NCI-H1930 (cell line): ENCODE data around the gene FTL.

Experiments
- DNase-seq, 2 experiments: peaks; one replicate each; lab custom pipeline; 2025; lab: John Stamatoyannopoulos, UW

FTL gene

DNA sequence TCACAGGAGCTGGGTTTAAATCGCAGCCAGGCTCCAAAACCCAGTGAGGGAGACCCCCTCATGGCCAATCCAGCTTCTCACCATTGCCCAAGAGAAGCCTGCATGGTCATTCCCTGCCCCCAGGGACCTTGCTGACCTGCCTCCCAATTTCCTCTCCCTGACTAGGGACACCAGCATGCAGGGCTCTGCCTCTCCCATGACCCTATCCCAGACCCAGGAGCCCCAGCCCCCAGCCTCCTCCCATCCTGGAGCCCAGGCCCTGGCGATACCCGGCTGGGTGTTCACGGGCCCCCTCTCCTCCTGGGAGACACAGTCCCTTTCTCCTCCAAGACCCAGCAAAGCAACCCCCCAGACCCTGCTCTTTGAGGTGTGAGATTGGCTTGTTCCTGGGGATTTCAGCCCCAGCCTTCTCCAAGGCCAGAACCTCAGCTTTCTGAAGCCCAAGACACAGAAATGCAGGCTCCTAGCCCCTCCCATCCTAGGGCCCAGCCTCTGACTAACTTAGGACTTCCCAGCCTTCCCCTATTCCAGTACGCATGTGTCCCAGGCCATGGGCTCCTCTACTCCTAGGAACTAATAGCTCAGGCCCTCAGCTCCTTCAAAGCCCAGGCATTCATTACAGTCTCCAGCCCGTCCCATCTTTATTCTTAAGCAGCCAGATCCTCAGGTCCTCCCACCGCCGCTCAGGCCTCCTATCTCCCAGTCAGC lies 26.9 kb downstream of the FTL start:
- no peak for DNase-seq

DNA sequence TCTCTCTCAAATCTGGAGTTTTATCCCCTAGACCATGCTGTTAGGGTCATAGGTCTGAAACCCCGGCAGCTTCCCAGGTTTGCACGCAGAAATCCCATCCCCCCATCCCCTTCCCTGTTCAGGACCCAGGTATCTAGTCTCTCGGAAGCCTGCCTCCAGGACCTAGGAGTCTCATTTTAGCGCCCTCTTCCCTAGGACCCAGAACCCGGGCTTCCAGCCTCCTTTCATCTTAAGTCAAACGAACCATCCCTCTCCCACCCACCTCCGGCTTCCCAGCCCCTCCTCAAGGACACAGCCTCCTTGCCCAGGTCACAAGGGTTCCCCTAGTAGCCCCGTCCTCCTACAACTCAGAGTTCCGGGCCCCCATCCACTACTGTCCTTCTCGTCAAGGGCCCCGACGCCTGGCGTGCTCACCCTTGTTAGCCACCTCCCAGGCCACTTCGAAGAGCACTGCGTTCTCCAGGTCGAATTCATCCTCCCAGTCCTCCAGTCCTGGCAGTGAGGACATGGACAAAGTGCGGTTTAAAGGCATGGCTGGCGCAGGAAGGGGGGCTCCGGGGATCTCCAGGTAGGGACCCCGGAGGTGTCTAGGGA lies 27.6 kb downstream of the FTL start:
- DNase-seq: no peak

DNA sequence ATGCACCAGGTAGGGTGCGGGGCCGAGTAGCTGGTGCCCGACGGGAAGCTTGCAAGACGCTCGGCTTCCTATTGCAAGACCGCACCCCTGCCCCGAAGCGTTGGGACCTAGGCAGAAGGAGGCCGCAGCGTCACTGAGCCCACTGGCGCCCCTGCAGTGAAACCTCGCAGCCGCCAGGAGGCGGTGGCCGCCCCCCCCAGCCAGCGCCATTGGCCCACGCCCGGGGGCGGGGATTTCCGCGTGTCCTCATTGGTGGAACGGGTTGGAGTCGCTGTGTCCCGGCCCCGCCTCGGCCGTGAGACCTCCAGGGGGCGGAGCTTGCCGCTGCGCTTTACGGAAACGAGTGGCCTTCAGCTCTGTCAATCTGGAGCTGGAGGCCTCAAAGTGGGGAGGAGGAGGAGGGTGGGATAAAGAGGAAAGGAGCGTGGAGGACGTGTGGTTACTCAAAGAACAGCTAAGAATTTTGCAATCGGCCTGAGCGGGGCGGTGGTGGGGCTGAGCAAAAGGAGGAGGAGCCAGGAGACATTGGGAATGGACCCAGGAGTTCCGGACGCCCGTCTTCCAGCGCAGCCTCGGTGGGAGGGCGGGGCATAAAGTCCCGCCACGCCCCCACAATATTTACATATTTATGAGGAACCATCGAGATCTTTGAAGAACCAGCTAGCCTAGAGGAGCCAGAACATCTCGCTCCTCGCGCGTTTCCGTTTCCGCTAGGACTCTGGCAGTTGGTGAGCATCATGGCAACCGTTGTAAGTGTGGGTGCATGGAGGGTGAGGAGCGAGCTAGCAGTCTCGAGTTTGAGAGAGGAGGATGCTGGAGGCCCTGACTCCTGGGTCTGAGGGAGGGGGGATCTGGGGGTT lies 28.3 kb downstream of the FTL start, which contains the start of the genes GYS1 and RUVBL2:
Gene GYS1 (minus strand): TSS at position 135 of the 860 bp plus-strand sequence. CDS start 197 bp downstream, outside the sequence.
Gene RUVBL2 (plus strand): TSS at position 713 of the 860 bp plus-strand sequence. CDS start 25 bp downstream, at position 738.
- DNase-seq: peak; percentile 100

DNA sequence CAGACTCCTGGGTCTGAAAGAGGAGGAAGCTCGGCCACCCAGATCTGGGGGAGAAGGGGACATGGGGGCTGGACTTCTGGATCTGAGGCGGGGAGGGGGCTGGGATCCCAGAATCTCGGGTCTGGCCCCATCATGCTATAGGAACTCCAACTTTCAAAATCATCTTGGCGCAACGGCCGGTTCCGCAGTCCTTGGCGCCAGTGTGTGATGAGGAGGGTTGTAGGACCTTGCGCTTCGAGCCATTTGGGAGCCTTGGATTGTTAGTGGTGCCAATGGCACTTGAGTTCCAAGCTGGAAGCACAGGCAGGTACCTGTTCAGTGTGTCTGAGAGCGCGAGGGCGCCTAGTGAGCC lies 28.9 kb downstream of the FTL start:
- no peak for DNase-seq

DNA sequence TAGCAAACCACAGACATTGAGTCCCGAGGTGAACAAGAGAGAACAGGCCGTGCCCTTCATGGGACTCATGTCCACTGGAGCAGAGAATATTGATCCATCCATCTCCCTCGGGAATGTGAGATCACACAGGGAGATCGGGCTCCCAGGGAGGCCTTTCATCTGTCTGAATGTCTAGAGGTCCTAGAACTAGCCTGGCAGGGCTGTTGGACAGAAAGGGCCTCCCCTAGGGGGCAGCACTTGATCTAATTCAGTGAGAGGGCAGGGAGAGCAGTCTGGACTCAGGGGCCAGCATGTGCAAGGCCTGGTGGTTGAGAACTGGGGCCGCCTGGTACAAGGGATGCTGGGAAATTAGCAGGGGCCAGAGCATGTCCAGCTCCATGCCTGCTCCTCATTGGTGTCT lies 32.9 kb downstream of the FTL start:
- DNase-seq: peak; percentile 40 to 63

DNA sequence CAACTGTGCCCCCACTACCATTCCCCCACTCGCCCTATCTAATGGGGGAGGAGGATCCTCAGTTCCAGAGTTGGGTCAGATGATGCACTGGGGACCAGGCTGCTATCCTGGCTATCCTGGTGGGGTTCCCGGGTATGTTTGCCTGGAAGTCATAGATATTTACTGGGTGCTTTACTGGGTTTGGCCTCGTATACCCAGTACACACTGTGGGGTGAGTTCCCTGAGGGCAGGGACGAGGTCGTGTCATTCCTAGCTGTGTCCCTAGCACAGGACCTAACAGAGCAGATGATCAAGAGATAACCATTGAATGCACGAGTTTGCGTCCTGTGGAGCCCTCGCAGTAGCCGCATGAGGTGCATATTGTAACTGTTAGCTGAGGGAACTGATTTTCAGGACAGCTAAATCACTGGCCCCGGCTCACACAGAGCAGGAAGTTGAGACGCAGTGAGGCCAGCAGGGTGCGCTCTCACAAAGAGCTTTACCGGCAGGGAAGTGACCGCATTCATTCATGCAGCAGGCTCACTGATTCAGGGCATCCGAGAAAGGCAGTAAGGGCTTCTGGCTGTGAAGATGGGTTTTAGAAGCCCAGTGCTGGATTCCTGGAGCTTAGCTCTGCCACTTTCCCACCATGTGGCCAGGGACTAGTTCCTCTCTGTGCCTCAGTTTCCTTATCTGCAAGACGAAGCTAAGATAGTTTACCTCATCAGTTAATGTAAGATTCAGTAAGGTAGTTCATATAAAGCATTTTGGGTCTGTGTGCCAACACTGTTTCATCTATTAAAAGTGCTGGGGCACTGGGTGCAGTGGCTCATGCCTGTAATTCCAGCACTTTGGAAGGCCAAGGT lies 34.6 kb downstream of the FTL start:
- DNase-seq: no peak

DNA sequence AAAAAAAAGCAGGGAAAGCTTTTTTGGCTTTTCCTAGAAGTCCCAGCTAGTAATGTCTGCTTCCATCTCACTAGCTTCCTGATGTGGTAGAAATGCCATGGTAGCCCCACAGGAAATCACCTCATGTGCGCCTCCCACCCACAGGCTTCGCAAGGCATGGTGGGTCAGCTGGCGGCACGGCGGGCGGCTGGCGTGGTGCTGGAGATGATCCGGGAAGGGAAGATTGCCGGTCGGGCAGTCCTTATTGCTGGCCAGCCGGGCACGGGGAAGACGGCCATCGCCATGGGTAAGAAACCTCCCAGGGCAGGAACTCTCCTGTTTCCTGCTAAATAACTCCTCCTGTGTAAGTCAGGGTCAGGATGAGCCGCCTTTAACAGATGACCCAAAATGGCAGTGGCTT lies 39.0 kb downstream of the FTL start:
- no peak for DNase-seq

DNA sequence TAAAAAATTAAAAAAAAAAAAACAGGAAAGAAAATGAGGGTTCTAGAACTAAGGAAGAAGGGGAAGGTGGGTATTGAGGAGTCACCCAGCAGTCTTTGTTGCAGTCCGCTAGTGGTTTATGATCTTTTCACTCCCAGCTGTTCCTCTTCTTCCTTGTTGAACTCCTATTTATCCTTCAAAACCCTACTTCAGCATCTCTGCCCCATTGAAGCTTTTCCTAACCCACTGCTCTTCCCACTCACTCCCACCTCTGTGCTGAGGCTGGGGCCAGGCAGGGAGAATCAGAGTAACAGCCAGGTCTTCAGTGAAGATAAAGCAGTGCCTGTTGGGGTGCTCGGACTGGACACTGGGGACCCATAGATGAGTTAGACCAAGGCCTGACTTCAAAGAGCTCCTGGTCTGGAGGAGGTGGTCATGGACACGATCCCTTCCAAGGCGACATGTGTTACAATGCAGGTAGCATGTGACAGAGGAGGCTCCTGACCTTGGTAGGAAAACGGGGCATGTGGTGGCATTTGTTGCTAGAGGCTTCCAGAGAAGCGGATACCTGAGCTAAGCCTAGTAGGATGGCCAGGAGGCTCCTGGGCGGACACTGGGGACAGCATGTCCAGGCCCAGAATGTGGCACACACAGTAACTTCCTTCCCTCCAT lies 40.0 kb downstream of the FTL start:
- DNase-seq: no peak

DNA sequence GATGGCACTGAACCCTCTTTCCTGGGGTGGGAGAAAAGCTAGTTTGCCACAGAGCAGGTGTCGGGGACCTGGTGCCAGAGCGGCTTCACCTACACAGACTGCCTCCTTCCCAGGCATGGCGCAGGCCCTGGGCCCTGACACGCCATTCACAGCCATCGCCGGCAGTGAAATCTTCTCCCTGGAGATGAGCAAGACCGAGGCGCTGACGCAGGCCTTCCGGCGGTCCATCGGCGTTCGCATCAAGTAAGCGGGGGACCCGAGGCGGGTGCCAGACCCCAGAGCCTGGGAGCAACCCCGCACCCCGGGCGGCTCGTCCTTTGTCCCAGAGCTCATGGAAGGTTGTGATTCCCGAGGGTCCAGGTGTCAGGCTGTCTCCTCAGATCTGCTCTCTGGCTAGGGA lies 41.8 kb downstream of the FTL start:
- DNase-seq: no peak

DNA sequence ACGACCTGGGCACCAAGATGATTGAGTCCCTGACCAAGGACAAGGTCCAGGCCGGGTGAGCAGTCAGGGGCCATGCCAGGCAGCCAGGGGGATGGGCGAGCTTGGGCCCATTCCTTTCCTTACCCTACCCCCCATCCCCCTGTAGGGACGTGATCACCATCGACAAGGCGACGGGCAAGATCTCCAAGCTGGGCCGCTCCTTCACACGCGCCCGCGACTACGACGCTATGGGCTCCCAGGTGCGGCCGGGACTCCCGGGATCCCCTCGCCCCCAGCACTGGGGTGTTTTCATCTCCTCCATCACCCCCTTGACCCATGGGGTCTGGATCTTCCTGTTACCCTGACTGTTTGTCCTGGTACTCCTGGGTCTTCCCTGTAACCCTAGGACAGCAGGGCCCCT lies 44.7 kb downstream of the FTL start:
- no peak for DNase-seq

DNA sequence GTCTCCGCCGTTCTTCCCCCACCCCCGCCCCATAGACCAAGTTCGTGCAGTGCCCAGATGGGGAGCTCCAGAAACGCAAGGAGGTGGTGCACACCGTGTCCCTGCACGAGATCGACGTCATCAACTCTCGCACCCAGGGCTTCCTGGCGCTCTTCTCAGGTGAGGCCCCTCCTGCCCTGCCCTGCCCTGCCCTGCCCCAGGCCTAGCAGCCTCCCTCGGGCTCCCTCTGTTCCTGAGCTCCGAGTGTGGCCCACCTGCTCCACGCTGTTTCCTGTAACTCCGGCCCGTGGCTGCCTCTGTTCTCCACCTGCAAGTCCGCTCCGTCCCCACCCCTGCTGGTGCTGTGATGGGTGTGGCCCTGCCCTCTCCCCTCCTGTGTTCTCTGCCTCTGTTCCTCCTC lies 45.3 kb downstream of the FTL start:
- no peak for DNase-seq

DNA sequence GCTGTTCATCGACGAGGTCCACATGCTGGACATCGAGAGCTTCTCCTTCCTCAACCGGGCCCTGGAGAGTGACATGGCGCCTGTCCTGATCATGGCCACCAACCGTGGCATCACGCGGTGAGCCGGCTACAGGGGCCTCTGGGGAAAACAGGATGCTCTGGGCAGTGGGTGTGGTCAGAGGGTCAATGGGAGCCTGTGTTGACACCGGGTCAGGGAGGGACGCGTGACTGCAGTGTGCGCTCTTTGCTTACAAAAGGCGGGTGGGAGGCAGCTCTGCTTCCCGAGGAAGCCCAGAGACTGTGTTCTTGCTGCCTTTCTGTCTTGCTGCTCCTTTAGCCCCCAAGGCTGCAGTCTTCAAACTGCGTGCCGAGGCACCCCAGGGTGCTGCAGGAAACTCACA lies 46.1 kb downstream of the FTL start:
- DNase-seq: no peak

DNA sequence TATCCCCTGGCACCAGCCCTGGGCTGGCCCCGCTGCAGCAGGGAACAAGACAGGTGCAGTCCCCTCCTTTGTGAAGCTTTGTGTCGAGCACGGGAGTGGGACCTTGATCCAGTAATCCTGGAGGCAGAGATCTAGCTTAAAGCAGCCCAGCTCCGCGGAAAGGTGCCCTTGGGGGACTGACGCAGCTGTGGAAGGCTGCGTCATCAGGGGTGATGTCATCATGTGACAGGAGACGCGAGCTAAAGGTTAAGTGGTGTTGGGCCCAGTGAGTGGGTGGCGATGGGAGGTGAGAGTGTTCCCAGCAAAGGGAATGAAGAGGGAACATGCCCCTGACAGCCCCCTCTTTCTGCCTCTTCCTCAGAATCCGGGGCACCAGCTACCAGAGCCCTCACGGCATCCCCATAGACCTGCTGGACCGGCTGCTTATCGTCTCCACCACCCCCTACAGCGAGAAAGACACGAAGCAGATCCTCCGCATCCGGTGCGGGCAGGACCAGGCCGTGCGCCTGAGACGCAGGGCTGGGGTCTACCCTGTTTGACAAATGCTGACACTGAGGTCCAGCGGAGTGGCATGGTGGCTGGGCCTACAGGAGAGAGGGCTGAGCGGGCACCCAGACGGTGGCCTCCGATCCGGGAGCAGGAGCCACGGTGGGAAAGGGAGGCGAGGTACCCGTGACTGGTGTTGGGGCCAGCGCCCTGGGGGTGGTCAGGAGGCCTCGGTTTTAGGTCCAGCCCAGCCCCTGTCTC lies 49.2 kb downstream of the FTL start:
- no peak for DNase-seq

DNA sequence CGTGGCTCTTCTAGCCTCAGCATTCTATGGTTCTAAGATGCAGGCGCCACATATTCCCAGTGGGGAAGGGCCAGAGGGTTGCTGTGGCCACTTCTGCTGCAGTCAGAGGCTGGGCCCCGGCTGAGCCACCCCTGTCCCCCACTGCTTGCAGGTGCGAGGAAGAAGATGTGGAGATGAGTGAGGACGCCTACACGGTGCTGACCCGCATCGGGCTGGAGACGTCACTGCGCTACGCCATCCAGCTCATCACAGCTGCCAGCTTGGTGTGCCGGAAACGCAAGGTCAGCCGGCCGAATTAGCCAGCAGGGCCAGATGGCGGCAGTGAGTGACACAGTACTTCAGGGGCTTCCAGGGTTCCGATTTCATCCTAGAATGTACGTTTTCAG lies 49.8 kb downstream of the FTL start:
- DNase-seq: no peak

DNA sequence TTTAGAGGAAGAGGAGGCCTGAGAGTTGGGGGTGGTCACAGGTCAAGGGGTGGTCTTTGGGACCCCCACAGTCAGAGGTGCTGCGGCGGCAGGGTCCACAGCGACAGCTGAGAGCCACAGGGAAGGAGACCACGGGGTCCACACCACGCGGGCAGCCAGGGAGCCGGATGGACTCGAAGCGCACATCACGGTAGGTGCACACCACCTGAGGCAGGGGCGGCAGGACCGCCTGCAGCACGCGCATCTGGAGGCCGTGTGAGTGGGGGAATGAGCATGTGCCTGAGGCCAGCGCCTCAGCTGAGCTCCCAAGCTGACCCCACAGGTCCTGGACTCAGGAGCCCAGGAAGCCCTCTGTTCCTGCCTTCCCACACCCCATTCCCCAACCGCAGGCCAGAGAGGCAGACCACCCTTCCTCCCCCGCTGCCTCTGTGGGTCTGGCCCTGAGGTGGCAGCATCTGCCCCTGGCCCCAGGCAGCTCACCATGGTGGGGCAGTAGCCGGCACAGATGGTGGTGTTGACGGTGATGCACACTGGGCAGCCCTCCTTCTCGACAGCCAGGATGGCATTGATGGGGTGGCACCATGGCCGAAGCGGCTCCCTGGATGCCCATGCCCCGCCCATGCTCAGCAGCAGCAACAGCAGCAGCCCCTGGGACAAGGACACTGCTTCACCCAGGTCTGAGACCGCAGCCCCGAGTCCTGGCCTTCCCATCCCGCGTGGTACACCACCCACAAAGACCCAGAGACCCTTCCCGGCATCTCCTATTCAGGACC lies 51.1 kb downstream of the FTL start:
- DNase-seq: no peak
